ENCODE measurements around the gene INTU. TPM values are rescaled to one million over a fixed set of nuclear protein-coding genes. Genes with fewer than 3 reads are reported as not detected.

INTU gene
- total and polyA plus RNA-seq, 12 donors: 2.5 to 12.5 (median 5.0) TPM

GRCh38 chr4:127709456-127709855 lies 76.7 kb downstream of the INTU start:
- 51 to 69% (median 62%) methylated on average over 3 of the region's 3 CpGs for WGBS, 4 donors
- Histone ChIP-seq H3K4me3 (no peak overlapping the region), H3K36me3 (replicated peaks in 1 of 2) (no peaks in the 10 kb centered on the region), H3K4me1 (replicated peaks in 1 of 2) (no peaks in the 10 kb centered on the region), H3K9me3 (replicated peaks in 1 of 3) (no peaks in the 10 kb centered on the region), H3K27ac (no peak overlapping the region), H3K27me3 (no peaks in the 10 kb centered on the region)
- DNase-seq: no peak
- no peak for TF ChIP-seq CTCF (IDR thresholded peaks at IDR 0.05)
- no peak for TF ChIP-seq POLR2A (IDR thresholded peaks at IDR 0.05)
- intact Hi-C loops (cut with DNase I): no loop called here

GRCh38 chr4:127730142-127730913 lies 97.6 kb downstream of the INTU start, which contains the start of gene SLC25A31:
Gene SLC25A31 (plus strand): TSS chr4:127730400. CDS start chr4:127730546, 146 bp downstream.
- peaks cover 3% of the 10 kb centered on the region for H3K27me3 ChIP-seq
- no peaks in the 10 kb centered on the region for H3K4me1 ChIP-seq (replicated peaks in 1 of 2)
- intact Hi-C loops (cut with DNase I): loop anchor here in 1 of 2 donors (5.0 kb wide), 1 partner anchor 123 kb away; no protein-coding TSS in a partner anchor
- H3K27ac ChIP-seq: no peak within 1 kb of the TSS
- WGBS, 4 donors: 91 to 94% (median 93%) methylated on average over 36 to 64 of the region's 64 CpGs
- DNase-seq: no peak
- H3K9me3 ChIP-seq (replicated peaks in 1 of 3): no peaks in the 10 kb centered on the region
- H3K36me3 ChIP-seq (replicated peaks in 1 of 2): no peaks in the 10 kb centered on the region
- H3K4me3 ChIP-seq: no peak within 1 kb of the TSS
- TF ChIP-seq CTCF (IDR thresholded peaks at IDR 0.05) (no peak), POLR2A (IDR thresholded peaks at IDR 0.05) (no peak)

GRCh38 chr4:127731406-127731805 lies 98.6 kb downstream of the INTU start:
- Histone ChIP-seq H3K27ac (no peak overlapping the region), H3K4me1 (replicated peaks in 1 of 2) (no peaks in the 10 kb centered on the region), H3K27me3 (peaks cover 3% of the 10 kb centered on the region), H3K4me3 (no peak overlapping the region), H3K9me3 (replicated peaks in 1 of 3) (no peaks in the 10 kb centered on the region), H3K36me3 (replicated peaks in 1 of 2) (no peaks in the 10 kb centered on the region)
- intact Hi-C loops (cut with DNase I): loop anchor here in 1 of 2 donors (5.0 kb wide), 1 partner anchor 124 kb away; no protein-coding TSS in a partner anchor
- no peak for DNase-seq
- 86 to 94% (median 89%) methylated on average over 19 of the region's 19 CpGs for WGBS, 4 donors
- TF ChIP-seq CTCF (IDR thresholded peaks at IDR 0.05) (no peak), POLR2A (IDR thresholded peaks at IDR 0.05) (no peak)

- no peak overlapping the region for H3K27ac ChIP-seq
- no peaks in the 10 kb centered on the region for H3K9me3 ChIP-seq (replicated peaks in 1 of 3)
- H3K4me1 ChIP-seq (replicated peaks in 1 of 2): no peaks in the 10 kb centered on the region
- 12 to 21% (median 18%) methylated on average over 8 of the region's 8 CpGs for WGBS, 4 donors
- H3K27me3 ChIP-seq: peaks cover 3% of the 10 kb centered on the region
- H3K36me3 ChIP-seq (replicated peaks in 1 of 2): no peaks in the 10 kb centered on the region
- TF ChIP-seq POLR2A (IDR thresholded peaks at IDR 0.05) (no peak), CTCF (IDR thresholded peaks at IDR 0.05) (peak; percentile 39 to 74 (median 66))
- intact Hi-C loops (cut with DNase I): loop anchor here (2.0 to 5.0 kb wide), 2 partner anchors 125 to 128 kb away; no protein-coding TSS in a partner anchor
- H3K4me3 ChIP-seq: no peak overlapping the region
- no peak for DNase-seq
Measured at GRCh38 chr4:127732623-127733328, 100.0 kb downstream of the INTU start.

Measured in adrenal gland (tissue), 12 donors.